GM18511 (cell line): ENCODE measurements around the gene KIF16B.

Experiments
- ATAC-seq: cut with Tn5 transposase; IDR thresholded peaks from one replicate; pipeline ENCODE4 v1.9.1; 2021; ENCODE audit warnings: mild to moderate bottlenecking, moderate library complexity; ENCODE audit not compliant: unreplicated experiment

Gene KIF16B

GRCh38 chr20:16313917-16314316 lies 259.3 kb downstream of the KIF16B start:
- peak; percentile 24 for ATAC-seq

DNA sequence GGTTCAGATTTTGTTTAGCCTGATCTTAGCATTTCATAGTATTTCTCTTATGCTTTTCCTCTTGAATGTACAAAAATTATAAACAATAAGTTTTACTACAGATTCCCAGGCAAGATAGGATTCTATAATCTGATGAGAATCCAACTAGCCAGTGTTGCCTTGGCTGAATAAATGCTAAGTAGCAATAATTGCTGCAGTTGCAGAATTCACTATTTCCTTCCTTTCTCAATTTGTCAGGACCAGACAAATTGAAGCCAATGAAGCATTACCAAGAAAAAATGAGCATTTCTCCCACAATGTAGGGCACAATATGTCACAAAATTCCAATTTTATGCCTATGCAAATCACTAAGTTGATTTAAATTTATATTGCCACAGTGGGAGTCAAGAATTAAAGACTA lies 260.2 kb downstream of the KIF16B start:
- no peak for ATAC-seq

DNA sequence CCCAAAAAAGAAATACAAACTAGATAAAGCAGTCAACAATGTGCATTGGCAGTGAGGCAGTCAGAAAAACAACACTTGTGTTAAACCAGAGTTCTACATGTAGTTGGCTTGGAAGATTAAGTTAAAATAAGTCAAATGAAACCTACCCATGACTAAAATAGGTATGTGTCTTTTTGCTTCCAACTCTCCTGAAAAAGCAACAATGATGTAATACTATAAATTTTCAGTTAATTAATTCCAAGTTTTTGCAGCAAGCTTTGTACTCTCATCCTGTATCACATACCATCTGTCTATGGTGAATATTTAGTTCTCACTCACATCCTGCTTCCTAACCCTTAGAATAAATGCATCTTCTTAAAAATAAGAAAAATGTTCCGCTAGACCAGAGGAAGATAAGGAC lies 261.5 kb downstream of the KIF16B start:
- no peak for ATAC-seq

DNA sequence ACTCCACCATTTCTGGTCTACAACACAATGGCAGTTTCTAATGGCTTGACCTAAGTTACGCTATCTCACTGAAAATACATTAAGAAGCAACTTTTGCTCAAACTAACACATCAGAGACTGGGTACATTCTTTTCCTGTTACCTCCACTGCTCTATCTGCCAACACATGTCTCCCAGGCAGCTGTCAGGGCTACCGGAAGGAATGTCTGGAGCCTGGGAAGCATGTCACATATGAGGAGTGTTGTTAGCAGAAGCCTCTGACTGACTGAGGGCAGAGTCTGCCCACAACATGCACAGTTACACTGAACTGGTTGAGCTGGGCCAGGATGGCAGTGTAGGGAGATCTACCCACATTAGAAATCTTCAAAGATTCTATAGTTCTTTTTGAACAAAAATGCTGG lies 264.5 kb downstream of the KIF16B start:
- ATAC-seq: no peak

- ATAC-seq: no peak
Observed at GRCh38 chr20:16302818-16303217, 270.4 kb downstream of the KIF16B start.

- no peak for ATAC-seq
Observed at GRCh38 chr20:16301986-16302385, 271.3 kb downstream of the KIF16B start.

- no peak for ATAC-seq
Observed at GRCh38 chr20:16299897-16300296, 273.4 kb downstream of the KIF16B start.

GRCh38 chr20:16296931-16297330 lies 276.3 kb downstream of the KIF16B start:
- ATAC-seq: no peak

DNA sequence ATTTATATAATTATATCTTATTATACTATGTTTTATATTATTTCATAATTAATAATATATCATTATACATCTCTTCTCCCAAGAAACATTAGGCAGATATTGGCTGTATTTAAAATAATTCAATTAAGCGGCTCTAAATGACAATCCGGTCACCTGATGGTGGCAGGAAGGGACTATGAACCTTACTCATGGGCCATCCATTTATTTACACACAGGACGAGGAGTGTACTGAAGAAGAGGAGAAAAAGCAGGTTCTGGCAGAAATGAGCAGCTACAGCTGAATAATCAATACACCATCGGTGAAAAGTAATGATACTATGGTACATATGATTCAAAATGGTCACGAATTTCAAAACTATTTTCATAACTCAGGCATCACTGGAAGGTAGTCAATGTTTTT lies 277.7 kb downstream of the KIF16B start:
- ATAC-seq: no peak

- no peak for ATAC-seq
Observed at GRCh38 chr20:16293590-16293989, 279.7 kb downstream of the KIF16B start.

DNA sequence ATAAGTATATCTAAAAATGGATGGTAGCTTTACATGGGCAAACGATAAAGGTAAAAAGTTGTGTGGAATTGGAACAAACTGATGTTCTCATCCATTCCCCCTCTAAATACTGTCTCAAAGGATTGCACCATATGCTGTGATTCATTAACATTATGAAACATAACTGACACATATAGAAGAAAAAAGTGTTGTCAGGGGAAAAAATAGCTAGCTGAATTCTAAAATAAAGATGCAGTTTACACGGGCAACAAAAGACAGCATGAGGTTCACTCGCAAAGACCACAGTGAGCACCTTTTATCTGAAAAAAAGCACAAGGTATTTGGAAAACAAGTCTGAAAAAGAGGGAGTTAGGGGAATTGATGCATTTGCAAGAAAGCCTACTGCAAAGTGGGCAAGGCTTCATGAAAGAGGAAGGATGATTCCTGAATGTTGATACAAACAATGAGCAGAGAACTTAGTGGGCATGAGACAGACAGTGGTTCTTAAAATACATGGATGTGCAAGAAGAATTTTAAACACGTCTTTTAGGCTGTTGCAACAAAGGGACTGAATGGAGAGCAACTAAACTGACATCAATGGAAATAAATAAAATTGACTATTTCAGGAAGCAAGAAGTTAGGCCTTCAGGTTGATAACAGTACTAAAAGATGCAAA lies 280.9 kb downstream of the KIF16B start:
- ATAC-seq: no peak

- ATAC-seq: no peak
Observed at GRCh38 chr20:16290358-16290757, 282.9 kb downstream of the KIF16B start.

DNA sequence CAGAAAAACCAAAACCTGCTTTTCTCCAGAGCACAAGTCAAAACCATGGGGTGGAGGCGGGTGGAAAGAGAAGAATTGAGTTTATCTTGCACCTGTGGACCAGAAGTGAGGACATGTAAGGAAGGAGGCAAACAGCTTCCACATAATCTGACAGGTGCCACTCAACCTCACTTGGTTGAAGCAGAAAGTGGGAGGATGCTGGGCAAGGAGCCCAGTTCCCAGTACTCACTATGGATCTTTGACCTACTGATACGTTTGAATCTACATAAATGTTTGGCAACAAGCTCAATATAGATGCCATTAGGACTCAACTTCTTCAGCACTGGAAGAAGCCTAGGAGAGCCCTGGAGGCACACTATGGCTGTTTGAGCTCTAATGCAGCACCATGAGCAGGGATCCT lies 285.5 kb downstream of the KIF16B start:
- ATAC-seq: no peak

DNA sequence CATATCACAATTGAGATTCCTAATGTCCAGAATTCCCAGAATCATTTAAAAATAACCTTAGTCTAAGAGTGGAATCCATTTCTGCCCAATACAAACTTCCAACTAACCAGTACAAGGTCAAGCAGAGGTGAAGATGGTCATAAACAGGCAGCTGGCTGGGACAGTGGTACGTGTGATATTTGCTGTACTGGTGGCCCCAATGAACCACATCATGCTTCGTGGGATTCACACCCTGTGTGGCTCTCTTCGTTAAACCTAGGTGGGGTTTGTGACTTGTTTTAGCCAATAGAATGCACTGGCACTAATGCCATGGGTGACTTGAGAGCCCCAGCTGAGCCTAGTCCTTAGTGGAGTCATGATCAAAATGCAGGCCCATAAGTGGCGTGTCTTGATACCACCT lies 286.6 kb downstream of the KIF16B start:
- ATAC-seq: no peak

GRCh38 chr20:16284385-16285100 lies 288.7 kb downstream of the KIF16B start:
- peak; percentile 61 for ATAC-seq

- ATAC-seq: peak; percentile 26
Observed at GRCh38 chr20:16283978-16284377, 289.3 kb downstream of the KIF16B start.

GRCh38 chr20:16283307-16283706 lies 289.9 kb downstream of the KIF16B start:
- no peak for ATAC-seq

DNA sequence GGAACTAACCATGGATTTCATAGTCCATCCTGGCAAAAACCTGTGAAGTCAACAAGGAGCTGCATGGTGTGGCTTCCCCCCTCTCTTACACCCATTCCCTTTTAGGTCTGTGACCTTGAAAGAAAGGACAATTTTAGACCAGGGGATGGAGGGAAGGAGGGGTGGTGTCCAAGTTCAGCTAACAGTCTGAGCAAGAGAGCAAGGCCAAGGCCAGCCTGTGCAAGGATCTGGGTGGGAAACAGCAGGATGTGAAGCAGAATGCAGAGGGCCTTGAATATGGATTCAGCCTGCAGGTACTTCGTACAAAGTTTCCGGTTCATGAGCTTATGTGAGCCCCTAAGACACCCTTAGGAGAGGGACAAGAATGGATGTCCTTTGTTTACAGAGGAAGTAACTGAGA lies 293.0 kb downstream of the KIF16B start:
- no peak for ATAC-seq

DNA sequence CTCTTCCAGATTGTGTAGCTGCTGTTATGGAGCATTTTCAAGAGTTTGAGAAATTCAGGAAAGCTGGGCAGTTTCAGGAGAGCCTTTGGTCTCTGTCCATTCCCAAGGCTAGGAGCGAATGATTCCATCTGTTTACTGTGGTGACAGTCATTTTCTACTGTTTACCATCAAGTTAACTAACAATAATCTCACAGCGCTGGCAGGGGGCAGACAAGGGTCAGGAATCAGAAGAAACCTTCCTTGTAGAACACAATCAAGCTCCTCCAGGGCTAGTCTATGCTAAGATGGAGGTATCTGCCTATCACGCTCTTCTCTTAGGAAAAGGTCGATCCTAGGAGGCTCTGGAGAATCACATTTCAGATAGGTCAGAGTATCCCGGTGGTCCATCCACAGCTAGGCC lies 293.9 kb downstream of the KIF16B start:
- ATAC-seq: no peak

DNA sequence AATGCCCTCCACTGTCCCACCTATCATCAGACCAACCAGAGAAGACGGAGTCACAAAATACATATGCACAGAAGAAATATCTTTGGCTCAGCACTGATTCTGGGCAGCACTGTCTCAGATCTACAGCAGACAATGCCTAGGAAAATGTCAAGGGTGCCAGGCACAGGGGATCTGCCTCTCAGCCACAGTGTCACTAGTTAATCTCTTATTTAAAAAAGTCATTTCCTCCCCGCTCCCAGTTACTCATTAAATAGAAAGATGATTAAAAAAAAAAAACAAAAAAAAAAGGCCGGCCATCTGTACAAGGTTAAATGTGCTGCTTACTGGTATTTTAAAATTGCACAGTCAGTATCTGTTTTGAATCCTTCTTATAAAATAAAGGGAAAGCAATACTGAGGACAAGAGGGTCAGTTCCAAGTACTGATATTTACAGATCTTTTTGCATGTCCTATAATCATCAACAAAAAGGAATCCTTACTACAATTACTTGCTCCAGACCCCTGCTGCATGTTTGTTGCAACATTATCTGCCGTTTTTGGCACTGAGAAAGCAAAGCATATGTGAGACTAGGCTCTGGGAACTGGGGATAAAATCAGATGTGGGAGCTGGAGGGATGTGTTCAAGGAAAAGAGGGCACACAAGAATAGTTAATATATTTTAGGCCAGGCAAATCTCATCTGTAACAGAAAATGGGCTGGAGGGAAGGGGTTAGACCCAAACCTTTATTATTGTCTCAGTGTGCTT lies 299.3 kb downstream of the KIF16B start:
- ATAC-seq: no peak

DNA sequence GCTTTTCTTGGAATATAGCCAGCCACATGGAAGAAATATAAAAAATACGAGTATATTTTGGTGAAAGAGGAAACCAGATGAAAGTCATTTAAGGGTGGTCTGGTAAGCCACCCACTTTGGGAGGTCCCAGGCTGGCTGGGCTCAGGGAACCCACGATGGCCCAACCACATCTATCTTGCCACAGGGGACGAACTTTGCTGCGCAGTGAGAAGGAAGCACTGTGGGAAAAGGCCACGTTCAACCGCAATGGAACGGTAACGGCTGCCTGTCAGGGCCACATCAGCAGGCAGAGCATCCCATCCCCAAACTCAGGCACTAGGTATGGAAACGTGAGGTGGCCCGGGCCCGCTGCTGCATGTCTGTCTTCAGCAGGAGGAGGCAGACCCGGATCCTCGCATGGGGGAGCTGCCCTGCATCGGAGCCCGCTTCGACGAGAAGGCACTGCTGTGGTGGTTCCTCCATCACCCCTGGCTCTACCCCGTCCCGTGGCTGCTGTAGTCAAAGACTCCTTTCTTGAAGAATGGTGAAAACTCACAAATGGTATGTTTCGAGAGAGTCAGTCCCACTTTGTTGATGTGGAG lies 300.4 kb downstream of the KIF16B start:
- no peak for ATAC-seq

DNA sequence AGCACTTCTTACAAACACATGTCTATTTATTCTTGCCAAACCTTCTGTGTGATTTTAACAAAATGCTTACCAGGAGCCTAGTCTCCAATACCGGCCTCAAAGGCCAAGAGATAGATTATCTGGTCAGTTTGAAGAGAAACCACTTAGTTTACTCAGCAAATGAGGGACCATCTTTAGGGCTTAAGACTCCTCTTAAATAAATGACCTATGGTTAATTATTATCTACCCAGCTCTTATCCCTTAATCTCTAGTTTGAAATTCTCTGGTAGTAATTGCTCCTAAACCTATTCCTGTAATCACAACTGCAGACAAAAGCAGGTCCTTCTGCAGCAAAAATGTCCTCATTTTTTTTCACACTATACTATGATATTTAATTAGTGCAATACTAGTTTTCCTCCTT lies 301.8 kb downstream of the KIF16B start:
- ATAC-seq: no peak
